H1 (cell line): Measurements from ENCODE around the gene AGBL1. TPM values are rescaled to one million over a fixed set of nuclear protein-coding genes. Genes with fewer than 3 reads are reported as not detected.

Source experiments
- CTCF ChIA-PET: fragments of 300-600 bp; sonication (Branson Sonifier 250); formaldehyde crosslinking; loops from one replicate; lab custom pipeline; 2021; ENCODE audit not compliant: partially characterized antibody; lab: Charles Lee
- POLR2A ChIA-PET: fragments of 300-600 bp; sonication (Branson Sonifier 250); formaldehyde crosslinking; loops from one replicate; lab custom pipeline; 2021; ENCODE audit warnings: inconsistent platforms; ENCODE audit not compliant: partially characterized antibody; lab: Charles Lee
- DNase-seq, 2 experiments: peaks; one replicate each; pipeline versions ENCODE4 v3.0.0 to v3.0.0-alpha.2; 2010 to 2022; ENCODE audit warnings: low spot score in 2 of 2, low read depth in 1 of 2, mixed read lengths in 1 of 2
- FAIRE-seq: peaks from 2 replicates; lab custom pipeline; 2011; peaks lifted over from hg19 to GRCh38; lab: Jason Lieb, UNC
- H2AFZ ChIP-seq: 2 replicates; pipeline ENCODE4 v1.8.1; 2012; ENCODE audit warnings: low read length, inconsistent platforms
- H2AK5ac ChIP-seq: 2 replicates; pipeline ENCODE4 v1.6.1; 2013; ENCODE audit warnings: low read depth, low read length
- H2BK120ac ChIP-seq: replicated peaks from 2 replicates; pipeline ENCODE3; 2013; ENCODE audit warnings: low read depth, low read length, inconsistent platforms
- H2BK12ac ChIP-seq: 2 replicates; pipeline ENCODE4 v1.6.1; 2013; ENCODE audit warnings: low read depth, low read length
- H2BK15ac ChIP-seq: 2 replicates; pipeline ENCODE4 v1.6.1; 2013; ENCODE audit warnings: low read length
- H2BK20ac ChIP-seq: 2 replicates; pipeline ENCODE4 v1.6.1; 2013; ENCODE audit warnings: low read length
- H2BK5ac ChIP-seq: 2 replicates; pipeline ENCODE4 v1.6.1; 2013; ENCODE audit warnings: low read depth, low read length
- H3K14ac ChIP-seq: 2 replicates; pipeline ENCODE4 v1.6.1; 2013; ENCODE audit warnings: inconsistent platforms; ENCODE audit not compliant: insufficient read length
- H3K18ac ChIP-seq: 2 replicates; pipeline ENCODE4 v1.6.1; 2013; ENCODE audit warnings: low read length; ENCODE audit errors: extremely low read depth
- H3K23ac ChIP-seq: 2 replicates; pipeline ENCODE4 v1.6.1; 2013; ENCODE audit warnings: inconsistent platforms; ENCODE audit not compliant: insufficient read length
- H3K23me2 ChIP-seq: 2 replicates; pipeline ENCODE4 v1.6.1; 2013; ENCODE audit warnings: low read depth, low read length
- H3K27ac ChIP-seq: 2 replicates; pipeline ENCODE4 v1.6.1; 2011; ENCODE audit warnings: low read depth, low read length, inconsistent platforms
- H3K27me3 ChIP-seq, 4 experiments: replicated peaks in 1 of 4; 1 replicate in 1 of 4; 2 replicates in 3 of 4; pipeline versions ENCODE4 v1.6.1 to v1.8.1; 2011 to 2013; ENCODE audit warnings: low read length in 3 of 4, mild to moderate bottlenecking in 3 of 4, inconsistent platforms in 2 of 4, mixed read lengths in 2 of 4, moderate library complexity in 1 of 4; ENCODE audit not compliant: control insufficient read depth in 3 of 4, insufficient read depth in 3 of 4; ENCODE audit errors: extremely low read depth in 1 of 4
- H3K36me3 ChIP-seq, 4 experiments: 2 replicates each; pipeline versions ENCODE4 v1.6.1 to v1.8.1; 2011 to 2013; ENCODE audit warnings: mild to moderate bottlenecking in 4 of 4, low read length in 3 of 4, moderate library complexity in 2 of 4, control low read depth in 1 of 4, inconsistent platforms in 1 of 4; ENCODE audit not compliant: insufficient read depth in 4 of 4, control insufficient read depth in 2 of 4
- H3K4ac ChIP-seq: replicated peaks from 2 replicates; pipeline ENCODE3; 2013; ENCODE audit warnings: low read length, low read depth, mixed read lengths, inconsistent platforms; ENCODE audit not compliant: insufficient read length
- H3K4me1 ChIP-seq, 4 experiments: replicated peaks in 1 of 4; 1 replicate in 1 of 4; 2 replicates in 3 of 4; pipeline versions ENCODE4 v1.6.1 to v1.8.1; 2011 to 2013; ENCODE audit warnings: low read length in 3 of 4, inconsistent platforms in 2 of 4, mixed read lengths in 1 of 4; ENCODE audit not compliant: insufficient read depth in 4 of 4, control insufficient read depth in 3 of 4
- H3K4me2 ChIP-seq, 2 experiments: 2 replicates each; pipeline versions ENCODE4 v1.6.1 to v1.8.1; 2011 to 2013; ENCODE audit warnings: low read depth in 2 of 2, low read length in 2 of 2, control low read depth in 1 of 2, inconsistent platforms in 1 of 2, mild to moderate bottlenecking in 1 of 2; ENCODE audit not compliant: insufficient read depth in 1 of 2
- H3K4me3 ChIP-seq, 4 experiments: fragments of 200-600, 300-600 bp in 1 of 4; sonication (generic), shearing (Covaris generic), sonication (Bioruptor Twin) in 1 of 4; 2 replicates each; pipeline versions ENCODE4 v1.5.1 to v1.8.1; 2011 to 2016; ENCODE audit warnings: low read length in 4 of 4, low read depth in 3 of 4, control low read depth in 2 of 4, inconsistent platforms in 2 of 4, mild to moderate bottlenecking in 2 of 4, mixed read lengths in 1 of 4, moderate library complexity in 1 of 4; ENCODE audit not compliant: insufficient read depth in 2 of 4; ENCODE audit errors: extremely low read depth in 1 of 4
- H3K56ac ChIP-seq: replicated peaks from 2 replicates; pipeline ENCODE3; 2013; ENCODE audit warnings: low read depth, mild to moderate bottlenecking, mixed read lengths, low read length, inconsistent platforms; ENCODE audit not compliant: insufficient read length
- H3K79me1 ChIP-seq: 2 replicates; pipeline ENCODE4 v1.6.1; 2013; ENCODE audit warnings: low read depth, low read length, control low read depth
- H3K79me2 ChIP-seq, 2 experiments: 2 replicates each; pipeline versions ENCODE4 v1.6.1 to v1.8.1; 2012 to 2013; ENCODE audit warnings: low read length in 2 of 2, mild to moderate bottlenecking in 2 of 2, inconsistent platforms in 1 of 2; ENCODE audit not compliant: insufficient read depth in 2 of 2, control insufficient read depth in 1 of 2
- H3K9ac ChIP-seq, 4 experiments: replicated peaks in 1 of 4; 1 replicate in 1 of 4; 2 replicates in 3 of 4; pipeline versions ENCODE4 v1.6.1 to v1.8.1; 2011 to 2013; ENCODE audit warnings: low read depth in 3 of 4, low read length in 3 of 4, control low read depth in 2 of 4, mild to moderate bottlenecking in 2 of 4, moderate library complexity in 2 of 4, inconsistent platforms in 1 of 4; ENCODE audit errors: extremely low read depth in 1 of 4
- H3K9me3 ChIP-seq, 2 experiments: 2 replicates each; pipeline versions ENCODE4 v1.6.1 to v1.8.1; 2012 to 2013; ENCODE audit warnings: mild to moderate bottlenecking in 2 of 2, moderate library complexity in 2 of 2, control low read depth in 1 of 2, inconsistent platforms in 1 of 2, low read depth in 1 of 2, low read length in 1 of 2, mixed read lengths in 1 of 2; ENCODE audit not compliant: insufficient read depth in 2 of 2
- H4K20me1 ChIP-seq, 2 experiments: replicated peaks in 1 of 2; 2 replicates each; pipeline versions ENCODE3 to v1.8.1; 2011 to 2013; ENCODE audit warnings: inconsistent platforms in 2 of 2, low read length in 2 of 2, mild to moderate bottlenecking in 1 of 2; ENCODE audit not compliant: insufficient read depth in 2 of 2, control insufficient read depth in 1 of 2
- H4K5ac ChIP-seq: 2 replicates; pipeline ENCODE4 v1.6.1; 2013; ENCODE audit warnings: low read length, low read depth, mixed read lengths, inconsistent platforms; ENCODE audit not compliant: insufficient read length
- H4K8ac ChIP-seq: 2 replicates; pipeline ENCODE4 v1.8.0; 2013; ENCODE audit warnings: mild to moderate bottlenecking, moderate library complexity, low read length, inconsistent platforms; ENCODE audit not compliant: insufficient read depth; ENCODE audit errors: extremely low read depth
- H4K91ac ChIP-seq: replicated peaks from 2 replicates; pipeline ENCODE3; 2013; ENCODE audit warnings: low read length, mixed read lengths, inconsistent platforms; ENCODE audit not compliant: insufficient read length
- CHD1 ChIP-seq: IDR thresholded peaks from 2 replicates; pipeline ENCODE4 v1.6.1; 2012; ENCODE audit warnings: low read depth, low read length, improper control_type of control experiment
- FOSL1 ChIP-seq: IDR thresholded peaks from 2 replicates; pipeline ENCODE4 v1.6.1; 2011; ENCODE audit warnings: mild to moderate bottlenecking, low read depth, low read length, moderate library complexity; ENCODE audit not compliant: insufficient read depth
- JUND ChIP-seq: IDR thresholded peaks from 2 replicates; pipeline ENCODE4 v1.6.1; 2011; ENCODE audit warnings: mild to moderate bottlenecking, improper control_type of control experiment, low read length
- RAD21 ChIP-seq, 2 experiments: IDR thresholded peaks in 1 of 2; conservative IDR thresholded peaks in 1 of 2; 2 replicates each; pipeline ENCODE4 v1.6.1; 2011; ENCODE audit warnings: low read depth in 2 of 2, low read length in 2 of 2, improper control_type of control experiment in 1 of 2, inconsistent platforms in 1 of 2, mild to moderate bottlenecking in 1 of 2, moderate library complexity in 1 of 2
- TEAD4 ChIP-seq: IDR thresholded peaks from 2 replicates; pipeline ENCODE4 v1.6.1; 2012; ENCODE audit warnings: low read depth, low read length, inconsistent platforms, mixed read lengths
- WGBS, 2 experiments: shearing (Covaris generic) in 1 of 2; methylation state at CpG; one replicate each; pipeline versions ENCODE4 v1.1.6 to v1.1.7; 2013 to 2015; ENCODE audit warnings: low lambda C conversion rate in 2 of 2, mixed read lengths in 2 of 2, inconsistent platforms in 1 of 2, low coverage in 1 of 2, missing lambda C conversion rate in 1 of 2; ENCODE audit not compliant: insufficient replicate concordance in 2 of 2, insufficient coverage in 1 of 2, insufficient read length in 1 of 2; ENCODE audit errors: extremely low coverage in 1 of 2, missing lambda C conversion rate in 1 of 2; 5-methylcytosine and 5-hydroxymethylcytosine counted together
- polyA plus RNA-seq, 7 experiments: library from polyadenylated mRNA; depleted of rRNA in 3 of 7; stranded (reverse) in 5 of 7; unstranded in 2 of 7; fragments of >200 nt in 5 of 7; fragments of 200-250 nt in 2 of 7; gene quantifications; 1 replicate in 5 of 7; 2 replicates in 1 of 7; 4 replicates in 1 of 7; pipeline versions ENCODE4 v1.2.1 to v1.2.3, GENCODE V29; 2011 to 2013; ENCODE audit warnings: missing spikeins in 2 of 7, mixed read lengths in 2 of 7
- total RNA-seq: library from RNA; stranded (reverse); fragmentation: NEBNext Ultra II Directional; extraction: Animal tissue kit (Norgen Biotek cat#: 25700); gene quantifications from 2 replicates; pipeline ENCODE4 v1.2.1, GENCODE V29; 2021
- TF ChIP-seq, protein P1 (sequence below), 3 experiments: IDR thresholded peaks; 1 replicate in 2 of 3; 2 replicates in 1 of 3; pipeline versions ENCODE4 v1.5.1 to v1.6.1; 2011; ENCODE audit warnings: low read length in 3 of 3, mild to moderate bottlenecking in 3 of 3, inconsistent platforms in 2 of 3, low read depth in 1 of 3, moderate library complexity in 1 of 3; ENCODE audit not compliant: insufficient read depth in 1 of 3; ENCODE audit errors: control extremely low read depth in 1 of 3

AGBL1 gene
- total and polyA plus RNA-seq, 2 of the 8 experiments (the other 6 are each of a cell fraction or from before 2014, with no cell fraction given), result not detected

DNA sequence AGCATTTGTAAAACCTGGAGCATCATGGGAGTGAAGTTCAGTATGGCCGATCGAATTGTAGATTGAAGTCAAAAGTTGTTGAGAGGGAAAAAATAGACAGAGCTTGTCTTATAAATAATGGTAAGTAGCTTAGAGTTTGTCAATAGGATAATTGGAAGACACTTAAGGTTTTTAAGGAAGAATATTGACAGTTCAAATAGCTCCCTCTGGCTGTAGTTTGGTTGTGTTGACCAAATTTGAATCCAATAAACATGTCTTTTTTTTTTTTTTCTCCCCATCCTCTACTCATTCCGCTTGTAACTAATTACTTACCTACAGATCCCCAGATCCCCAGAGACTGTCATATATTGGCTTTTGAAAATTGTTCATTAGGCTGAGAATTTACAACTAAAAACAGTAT is 677.0 kb downstream of the AGBL1 start:
- H2BK15ac ChIP-seq, result no peak overlapping the region
- no peak overlapping the region for H3K4me3 ChIP-seq
- H2AFZ ChIP-seq, result no peak overlapping the region
- H2BK120ac ChIP-seq, result no peak overlapping the region
- WGBS, 2 experiments, result 84% methylated on average over 3 of the region's 3 CpGs; no CpG with 5 or more reads in 1 of the 2 experiments
- no peaks in the 10 kb centered on the region for H3K23me2 ChIP-seq
- no peak overlapping the region for H3K9ac ChIP-seq
- no peak overlapping the region for H2AK5ac ChIP-seq
- H3K79me1 ChIP-seq, result no peaks in the 10 kb centered on the region
- H3K56ac ChIP-seq, result no peak overlapping the region
- H3K79me2 ChIP-seq, result no peaks in the 10 kb centered on the region
- H3K4me2 ChIP-seq, result no peak overlapping the region
- peak; percentile 29 to 37; a peak in 3 of 4 replicates for TF ChIP-seq RAD21 (IDR thresholded peaks at IDR 0.05 in 1 of 2, conservative IDR thresholded peaks at IDR 0.05 in 1 of 2; ENCODE audit: low read depth in 2 of 2, low read length in 2 of 2)
- TF ChIP-seq TEAD4, result no peak
- TF ChIP-seq JUND, result no peak
- TF ChIP-seq, protein P1, sequence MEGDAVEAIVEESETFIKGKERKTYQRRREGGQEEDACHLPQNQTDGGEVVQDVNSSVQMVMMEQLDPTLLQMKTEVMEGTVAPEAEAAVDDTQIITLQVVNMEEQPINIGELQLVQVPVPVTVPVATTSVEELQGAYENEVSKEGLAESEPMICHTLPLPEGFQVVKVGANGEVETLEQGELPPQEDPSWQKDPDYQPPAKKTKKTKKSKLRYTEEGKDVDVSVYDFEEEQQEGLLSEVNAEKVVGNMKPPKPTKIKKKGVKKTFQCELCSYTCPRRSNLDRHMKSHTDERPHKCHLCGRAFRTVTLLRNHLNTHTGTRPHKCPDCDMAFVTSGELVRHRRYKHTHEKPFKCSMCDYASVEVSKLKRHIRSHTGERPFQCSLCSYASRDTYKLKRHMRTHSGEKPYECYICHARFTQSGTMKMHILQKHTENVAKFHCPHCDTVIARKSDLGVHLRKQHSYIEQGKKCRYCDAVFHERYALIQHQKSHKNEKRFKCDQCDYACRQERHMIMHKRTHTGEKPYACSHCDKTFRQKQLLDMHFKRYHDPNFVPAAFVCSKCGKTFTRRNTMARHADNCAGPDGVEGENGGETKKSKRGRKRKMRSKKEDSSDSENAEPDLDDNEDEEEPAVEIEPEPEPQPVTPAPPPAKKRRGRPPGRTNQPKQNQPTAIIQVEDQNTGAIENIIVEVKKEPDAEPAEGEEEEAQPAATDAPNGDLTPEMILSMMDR (IDR thresholded peaks at IDR 0.05; ENCODE audit: control extremely low read depth in 1 of 3, insufficient read depth in 1 of 3, low read depth in 1 of 3, low read length in 3 of 3), result peak in 1 of 3 experiments; percentile 21; a peak in 1 of 4 replicates
- TF ChIP-seq FOSL1, result no peak
- TF ChIP-seq CHD1, result no peak
- no peak overlapping the region for H2BK12ac ChIP-seq
- no peaks in the 10 kb centered on the region for H3K36me3 ChIP-seq
- no peak overlapping the region for H4K8ac ChIP-seq
- H2BK20ac ChIP-seq, result no peak overlapping the region
- H4K5ac ChIP-seq, result no peak overlapping the region
- H4K91ac ChIP-seq, result no peak overlapping the region
- H4K20me1 ChIP-seq, result no peaks in the 10 kb centered on the region
- CTCF ChIA-PET, result interaction anchor here (0.6 to 3.7 kb wide), 26 partner anchors 11 to 895 kb away, joined by 3 to 16 read pairs (median 4); no protein-coding TSS in a partner anchor
- DNase-seq (no peak), FAIRE-seq (peak; percentile 39)
- no peaks in the 10 kb centered on the region for H3K4me1 ChIP-seq
- H3K4ac ChIP-seq, result no peak overlapping the region
- H3K23ac ChIP-seq, result no peak overlapping the region
- no peak overlapping the region for H3K27ac ChIP-seq
- H3K14ac ChIP-seq, result no peak overlapping the region
- POLR2A ChIA-PET, result no interaction called here
- H2BK5ac ChIP-seq, result no peak overlapping the region
- no peaks in the 10 kb centered on the region for H3K27me3 ChIP-seq
- no peak overlapping the region for H3K18ac ChIP-seq
- H3K9me3 ChIP-seq, result no peaks in the 10 kb centered on the region
